Mucosa of rectum (tissue), 2 donors: ENCODE data around the gene CPNE5.

Source experiments
- H3K27ac ChIP-seq, 2 donors: one replicate each; pipeline ENCODE4 v1.7.0; 2013; ENCODE audit warnings: inconsistent platforms in 2 of 2, low read depth in 2 of 2, low read length in 2 of 2
- H3K27me3 ChIP-seq, 2 donors: one replicate each; pipeline ENCODE4 v1.7.0; 2013; ENCODE audit warnings: low read length in 2 of 2; ENCODE audit not compliant: control insufficient read depth in 2 of 2, insufficient read depth in 2 of 2
- H3K36me3 ChIP-seq, 2 donors: one replicate each; pipeline ENCODE4 v1.7.0; 2013; ENCODE audit warnings: low read length in 2 of 2; ENCODE audit not compliant: control insufficient read depth in 2 of 2, insufficient read depth in 2 of 2
- H3K4me1 ChIP-seq, 2 donors: one replicate each; pipeline ENCODE4 v1.7.0; 2013; ENCODE audit warnings: low read length in 2 of 2, mild to moderate bottlenecking in 1 of 2; ENCODE audit not compliant: control insufficient read depth in 2 of 2, insufficient read depth in 2 of 2
- H3K4me3 ChIP-seq, 2 donors: one replicate each; pipeline ENCODE4 v1.7.0; 2013; ENCODE audit warnings: low read length in 2 of 2
- H3K9ac ChIP-seq, 2 donors: one replicate each; pipeline ENCODE4 v1.7.0; 2013; ENCODE audit warnings: low read length in 2 of 2, low read depth in 1 of 2, mild to moderate bottlenecking in 1 of 2
- H3K9me3 ChIP-seq, 2 donors: one replicate each; pipeline ENCODE4 v1.7.0; 2013; ENCODE audit warnings: low read length in 2 of 2; ENCODE audit not compliant: control insufficient read depth in 2 of 2
- donor health status: healthy.
- donor health status: Normal muscosa, but diverticular disease.

The CPNE5 gene

GRCh38 chr6:36746251-36746650, 93.0 kb downstream of the CPNE5 start:
- Histone ChIP-seq H3K4me3 (no peak overlapping the region), H3K9ac (no peak overlapping the region), H3K4me1 (peaks cover 25 to 27% of the 10 kb centered on the region in 2 donors), H3K27me3 (no peaks in the 10 kb centered on the region), H3K9me3 (no peaks in the 10 kb centered on the region), H3K36me3 (no peaks in the 10 kb centered on the region), H3K27ac (no peak overlapping the region)

- no peaks in the 10 kb centered on the region for H3K27me3 ChIP-seq
These were observed 93.4 kb downstream of the CPNE5 start for GRCh38 chr6:36745836-36746235.

GRCh38 chr6:36745283-36745682, 94.0 kb downstream of the CPNE5 start:
- no peak overlapping the region for H3K27ac ChIP-seq
- no peak overlapping the region for H3K4me3 ChIP-seq
- H3K9ac ChIP-seq = no peak overlapping the region
- no peaks in the 10 kb centered on the region for H3K27me3 ChIP-seq
- no peaks in the 10 kb centered on the region for H3K36me3 ChIP-seq
- no peaks in the 10 kb centered on the region for H3K9me3 ChIP-seq
- peaks cover 22 to 27% of the 10 kb centered on the region in 2 donors for H3K4me1 ChIP-seq

More at GRCh38 chr6:36745836-36746235, 93.4 kb downstream of the CPNE5 start:
- Histone ChIP-seq H3K9me3 (no peaks in the 10 kb centered on the region), H3K27ac (no peak overlapping the region), H3K4me3 (no peak overlapping the region), H3K36me3 (no peaks in the 10 kb centered on the region), H3K4me1 (peaks cover 23 to 27% of the 10 kb centered on the region in 2 donors), H3K9ac (no peak overlapping the region)

GRCh38 chr6:36744304-36744673, 95.0 kb downstream of the CPNE5 start:
- no peaks in the 10 kb centered on the region for H3K9me3 ChIP-seq
- peak overlapping the region; percentile 20 to 37 for H3K4me3 ChIP-seq
- peak overlapping the region in 1 of 2 donors; percentile 73 for H3K9ac ChIP-seq
- H3K4me1 ChIP-seq = peaks cover 22 to 27% of the 10 kb centered on the region in 2 donors
- peak overlapping the region; percentile 95 to 96 for H3K27ac ChIP-seq
- no peaks in the 10 kb centered on the region for H3K27me3 ChIP-seq
- H3K36me3 ChIP-seq = no peaks in the 10 kb centered on the region

- Histone ChIP-seq H3K36me3 (no peaks in the 10 kb centered on the region), H3K9me3 (no peaks in the 10 kb centered on the region), H3K4me1 (peaks cover 22 to 27% of the 10 kb centered on the region in 2 donors), H3K9ac (peak overlapping the region; percentile 58 to 84), H3K4me3 (peak overlapping the region; percentile 36 to 59), H3K27ac (peak overlapping the region; percentile 95 to 96), H3K27me3 (no peaks in the 10 kb centered on the region)
These were observed 95.5 kb downstream of the CPNE5 start for GRCh38 chr6:36743538-36744303.

- H3K9me3 ChIP-seq = no peaks in the 10 kb centered on the region
- H3K27me3 ChIP-seq = no peaks in the 10 kb centered on the region
- peaks cover 22 to 27% of the 10 kb centered on the region in 2 donors for H3K4me1 ChIP-seq
- H3K27ac ChIP-seq = peak overlapping the region; percentile 95 to 96
- no peaks in the 10 kb centered on the region for H3K36me3 ChIP-seq
- peak overlapping the region; percentile 58 to 84 for H3K9ac ChIP-seq
- H3K4me3 ChIP-seq = peak overlapping the region; percentile 36 to 59
These were observed 96.2 kb downstream of the CPNE5 start for GRCh38 chr6:36743032-36743431.

- no peak overlapping the region for H3K9ac ChIP-seq
- no peaks in the 10 kb centered on the region for H3K27me3 ChIP-seq
- H3K36me3 ChIP-seq = no peaks in the 10 kb centered on the region
- H3K4me1 ChIP-seq = peaks cover 22 to 27% of the 10 kb centered on the region in 2 donors
- H3K27ac ChIP-seq = no peak overlapping the region
- H3K4me3 ChIP-seq = no peak overlapping the region
- no peaks in the 10 kb centered on the region for H3K9me3 ChIP-seq
These were observed 97.1 kb downstream of the CPNE5 start for GRCh38 chr6:36742146-36742545.

- H3K9ac ChIP-seq = no peak overlapping the region
- no peaks in the 10 kb centered on the region for H3K9me3 ChIP-seq
- H3K36me3 ChIP-seq = no peaks in the 10 kb centered on the region
- peaks cover 25 to 31% of the 10 kb centered on the region in 2 donors for H3K4me1 ChIP-seq
- H3K4me3 ChIP-seq = no peak overlapping the region
- H3K27me3 ChIP-seq = no peaks in the 10 kb centered on the region
- no peak overlapping the region for H3K27ac ChIP-seq
These were observed 98.4 kb downstream of the CPNE5 start for GRCh38 chr6:36740818-36741179.

GRCh38 chr6:36739947-36740817, 99.1 kb downstream of the CPNE5 start:
- H3K9ac ChIP-seq = no peak overlapping the region
- H3K9me3 ChIP-seq = no peaks in the 10 kb centered on the region
- H3K4me1 ChIP-seq = peaks cover 31 to 37% of the 10 kb centered on the region in 2 donors
- H3K27ac ChIP-seq = no peak overlapping the region
- H3K27me3 ChIP-seq = no peaks in the 10 kb centered on the region
- H3K36me3 ChIP-seq = no peaks in the 10 kb centered on the region
- no peak overlapping the region for H3K4me3 ChIP-seq

GRCh38 chr6:36738108-36738507, 101.1 kb downstream of the CPNE5 start:
- Histone ChIP-seq H3K36me3 (no peaks in the 10 kb centered on the region), H3K4me1 (peaks cover 25 to 26% of the 10 kb centered on the region in 2 donors), H3K4me3 (no peak overlapping the region), H3K27me3 (no peaks in the 10 kb centered on the region), H3K27ac (no peak overlapping the region), H3K9me3 (no peaks in the 10 kb centered on the region), H3K9ac (no peak overlapping the region)
